Measurements from ENCODE around the gene RNF220.

- no peak for TF ChIP-seq CTCF (IDR thresholded peaks at IDR 0.05)
- TF ChIP-seq POLR2A (IDR thresholded peaks at IDR 0.05) = no peak
- no peak for TF ChIP-seq POLR2AphosphoS5 (IDR thresholded peaks at IDR 0.05)
- no peak for TF ChIP-seq EP300 (IDR thresholded peaks at IDR 0.05; ENCODE audit: low read depth)
Measured at GRCh38 chr1:44693159-44693558, 288.1 kb downstream of the RNF220 start.
